ENCODE data around the gene SAMHD1. TPM values are rescaled to one million over a fixed set of nuclear protein-coding genes. Genes with fewer than 3 reads are reported as not detected.

The SAMHD1 gene
- total and polyA plus RNA-seq, 2 of the 13 experiments (the other 11 are each of a cell fraction or from before 2014, with no cell fraction given), result 16.9 to 43.5 TPM

DNA sequence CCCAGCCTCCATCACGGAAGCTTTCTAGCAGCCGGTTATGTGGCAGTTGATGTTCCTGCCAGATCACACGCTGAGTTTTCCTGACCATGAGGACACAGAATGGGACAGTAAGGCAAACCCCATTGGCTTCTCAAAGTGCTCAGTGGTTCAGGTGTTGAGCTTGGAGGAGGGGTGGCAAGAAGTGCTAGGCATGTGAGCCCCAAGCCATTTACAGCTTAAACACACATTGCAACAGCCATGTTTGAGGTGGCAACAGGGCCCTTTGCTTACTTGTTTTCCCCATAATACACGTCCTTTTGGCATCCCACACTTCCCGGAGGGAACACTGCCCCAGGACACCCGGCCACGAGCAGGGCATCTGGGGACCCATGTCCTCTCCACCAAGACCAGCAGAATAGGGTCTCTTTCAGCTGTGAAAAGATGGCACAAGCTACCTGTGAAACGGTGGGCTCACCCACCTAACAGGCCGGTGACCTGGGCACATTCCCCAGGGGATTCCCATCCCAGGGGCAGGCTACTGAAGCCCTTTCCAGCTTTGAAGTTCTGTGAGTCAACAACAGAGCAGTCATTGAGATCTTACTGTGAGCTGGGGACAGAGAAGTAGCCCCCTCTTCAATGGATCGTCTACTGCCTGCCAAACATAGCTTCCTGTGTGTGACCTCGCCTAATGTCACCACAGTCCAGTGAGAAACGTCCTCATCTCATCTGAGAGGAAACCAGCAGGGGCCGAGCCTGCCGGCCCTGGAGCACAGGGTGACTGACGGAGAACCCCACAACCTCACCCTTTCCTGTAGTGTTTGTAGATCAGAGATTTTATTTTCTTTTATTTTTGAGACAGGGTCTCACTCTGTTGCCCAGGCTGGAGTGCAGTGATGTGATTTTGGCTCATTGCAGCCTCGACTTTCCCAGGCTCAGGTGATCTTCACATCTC, 79.6 kb downstream of the SAMHD1 start (continued):
- TF ChIP-seq ETV5 (CRISPR knock-in tag; IDR thresholded peaks at IDR 0.05; ENCODE audit: borderline replicate concordance) (peak; percentile 84), CBX5 (CRISPR knock-in tag; IDR thresholded peaks at IDR 0.05; ENCODE audit: borderline replicate concordance) (0 out of 2 replicates have a peak, but pooled peaks have one; percentile 30), ZNF205 (CRISPR knock-in tag; IDR thresholded peaks at IDR 0.05) (0 out of 2 replicates have a peak, but pooled peaks have one; percentile 41), AGO2 (optimal IDR thresholded peaks at IDR 0.05; ENCODE audit: low read depth, low read length) (no peak), ZNF260 (CRISPR knock-in tag; IDR thresholded peaks at IDR 0.05; ENCODE audit: borderline replicate concordance, low read depth) (no peak), ZNF256 (CRISPR knock-in tag; conservative IDR thresholded peaks at IDR 0.05) (0 out of 2 replicates have a peak, but pooled peaks have one; percentile 18), ZNF251 (CRISPR knock-in tag; IDR thresholded peaks at IDR 0.05) (no peak), RFXAP (CRISPR knock-in tag; IDR thresholded peaks at IDR 0.05; ENCODE audit: borderline replicate concordance) (no peak), SNAI1 (CRISPR knock-in tag; IDR thresholded peaks at IDR 0.05; ENCODE audit: borderline replicate concordance) (no peak; the same call in 1 of the 2 replicates), ZNF703 (CRISPR knock-in tag; IDR thresholded peaks at IDR 0.05; ENCODE audit: borderline replicate concordance) (no peak), LCORL (IDR thresholded peaks at IDR 0.05) (no peak), LCORL (CRISPR knock-in tag; IDR thresholded peaks at IDR 0.05) (peak; percentile 91; the same call in 1 of the 2 replicates), RBM22 (optimal IDR thresholded peaks at IDR 0.05; ENCODE audit: low read length) (no peak), ZNF24 (IDR thresholded peaks at IDR 0.05) (no peak), ZNF790 (CRISPR knock-in tag; IDR thresholded peaks at IDR 0.05; ENCODE audit: borderline replicate concordance) (no peak), SMARCC2 (IDR thresholded peaks at IDR 0.05) (no peak), RXRB (CRISPR knock-in tag; IDR thresholded peaks at IDR 0.05; ENCODE audit: borderline replicate concordance) (no peak), SP1 (IDR thresholded peaks at IDR 0.05) (no peak), SP1 (CRISPR knock-in tag; IDR thresholded peaks at IDR 0.05) (no peak; the same call in 1 of the 2 replicates)
- TF ChIP-seq, protein P1, sequence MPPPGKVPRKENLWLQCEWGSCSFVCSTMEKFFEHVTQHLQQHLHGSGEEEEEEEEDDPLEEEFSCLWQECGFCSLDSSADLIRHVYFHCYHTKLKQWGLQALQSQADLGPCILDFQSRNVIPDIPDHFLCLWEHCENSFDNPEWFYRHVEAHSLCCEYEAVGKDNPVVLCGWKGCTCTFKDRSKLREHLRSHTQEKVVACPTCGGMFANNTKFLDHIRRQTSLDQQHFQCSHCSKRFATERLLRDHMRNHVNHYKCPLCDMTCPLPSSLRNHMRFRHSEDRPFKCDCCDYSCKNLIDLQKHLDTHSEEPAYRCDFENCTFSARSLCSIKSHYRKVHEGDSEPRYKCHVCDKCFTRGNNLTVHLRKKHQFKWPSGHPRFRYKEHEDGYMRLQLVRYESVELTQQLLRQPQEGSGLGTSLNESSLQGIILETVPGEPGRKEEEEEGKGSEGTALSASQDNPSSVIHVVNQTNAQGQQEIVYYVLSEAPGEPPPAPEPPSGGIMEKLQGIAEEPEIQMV (CRISPR knock-in tag; IDR thresholded peaks at IDR 0.05; ENCODE audit: low read depth), result peak; percentile 36; the same call in 1 of the 2 replicates
- TF ChIP-seq, protein P2, sequence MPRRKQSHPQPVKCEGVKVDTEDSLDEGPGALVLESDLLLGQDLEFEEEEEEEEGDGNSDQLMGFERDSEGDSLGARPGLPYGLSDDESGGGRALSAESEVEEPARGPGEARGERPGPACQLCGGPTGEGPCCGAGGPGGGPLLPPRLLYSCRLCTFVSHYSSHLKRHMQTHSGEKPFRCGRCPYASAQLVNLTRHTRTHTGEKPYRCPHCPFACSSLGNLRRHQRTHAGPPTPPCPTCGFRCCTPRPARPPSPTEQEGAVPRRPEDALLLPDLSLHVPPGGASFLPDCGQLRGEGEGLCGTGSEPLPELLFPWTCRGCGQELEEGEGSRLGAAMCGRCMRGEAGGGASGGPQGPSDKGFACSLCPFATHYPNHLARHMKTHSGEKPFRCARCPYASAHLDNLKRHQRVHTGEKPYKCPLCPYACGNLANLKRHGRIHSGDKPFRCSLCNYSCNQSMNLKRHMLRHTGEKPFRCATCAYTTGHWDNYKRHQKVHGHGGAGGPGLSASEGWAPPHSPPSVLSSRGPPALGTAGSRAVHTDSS (CRISPR knock-in tag; conservative IDR thresholded peaks at IDR 0.05), result no peak
- TF ChIP-seq, protein P3, sequence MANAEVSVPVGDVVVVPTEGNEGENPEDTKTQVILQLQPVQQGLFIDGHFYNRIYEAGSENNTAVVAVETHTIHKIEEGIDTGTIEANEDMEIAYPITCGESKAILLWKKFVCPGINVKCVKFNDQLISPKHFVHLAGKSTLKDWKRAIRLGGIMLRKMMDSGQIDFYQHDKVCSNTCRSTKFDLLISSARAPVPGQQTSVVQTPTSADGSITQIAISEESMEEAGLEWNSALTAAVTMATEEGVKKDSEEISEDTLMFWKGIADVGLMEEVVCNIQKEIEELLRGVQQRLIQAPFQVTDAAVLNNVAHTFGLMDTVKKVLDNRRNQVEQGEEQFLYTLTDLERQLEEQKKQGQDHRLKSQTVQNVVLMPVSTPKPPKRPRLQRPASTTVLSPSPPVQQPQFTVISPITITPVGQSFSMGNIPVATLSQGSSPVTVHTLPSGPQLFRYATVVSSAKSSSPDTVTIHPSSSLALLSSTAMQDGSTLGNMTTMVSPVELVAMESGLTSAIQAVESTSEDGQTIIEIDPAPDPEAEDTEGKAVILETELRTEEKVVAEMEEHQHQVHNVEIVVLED (CRISPR knock-in tag; IDR thresholded peaks at IDR 0.05; ENCODE audit: borderline replicate concordance), result no peak
- TF ChIP-seq, protein P4, sequence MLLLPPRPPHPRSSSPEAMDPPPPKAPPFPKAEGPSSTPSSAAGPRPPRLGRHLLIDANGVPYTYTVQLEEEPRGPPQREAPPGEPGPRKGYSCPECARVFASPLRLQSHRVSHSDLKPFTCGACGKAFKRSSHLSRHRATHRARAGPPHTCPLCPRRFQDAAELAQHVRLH (CRISPR knock-in tag; IDR thresholded peaks at IDR 0.05; ENCODE audit: borderline replicate concordance, low read depth), result no peak; the same call in 1 of the 2 replicates
- TF ChIP-seq, protein P5, sequence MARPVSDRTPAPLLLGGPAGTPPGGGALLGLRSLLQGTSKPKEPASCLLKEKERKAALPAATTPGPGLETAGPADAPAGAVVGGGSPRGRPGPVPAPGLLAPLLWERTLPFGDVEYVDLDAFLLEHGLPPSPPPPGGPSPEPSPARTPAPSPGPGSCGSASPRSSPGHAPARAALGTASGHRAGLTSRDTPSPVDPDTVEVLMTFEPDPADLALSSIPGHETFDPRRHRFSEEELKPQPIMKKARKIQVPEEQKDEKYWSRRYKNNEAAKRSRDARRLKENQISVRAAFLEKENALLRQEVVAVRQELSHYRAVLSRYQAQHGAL (CRISPR knock-in tag; IDR thresholded peaks at IDR 0.05; ENCODE audit: not compliant biosample characterization), result no peak
